ENCODE data around the gene FRMD3.

FRMD3 gene

GRCh38 chr9:83472764-83473163, 65.4 kb downstream of the FRMD3 start:
- no peak for DNase-seq (ENCODE audit: extremely low read depth, low read depth)
- no peak for TF ChIP-seq CTCF (IDR thresholded peaks at IDR 0.05; ENCODE audit: low read depth, low read length, missing control alignments)
- H3K4me3 ChIP-seq (replicated peaks; ENCODE audit: low read depth, low read length), result no peak overlapping the region

GRCh38 chr9:83472221-83472665, 66.0 kb downstream of the FRMD3 start:
- no peak overlapping the region for H3K4me3 ChIP-seq (replicated peaks; ENCODE audit: low read depth, low read length)
- no peak for DNase-seq (ENCODE audit: extremely low read depth, low read depth)
- TF ChIP-seq CTCF (IDR thresholded peaks at IDR 0.05; ENCODE audit: low read depth, low read length, missing control alignments), result no peak

- no peak for DNase-seq (ENCODE audit: extremely low read depth, low read depth)
- no peak overlapping the region for H3K4me3 ChIP-seq (replicated peaks; ENCODE audit: low read depth, low read length)
- no peak for TF ChIP-seq CTCF (IDR thresholded peaks at IDR 0.05; ENCODE audit: low read depth, low read length, missing control alignments)
Observed at GRCh38 chr9:83471241-83471640, 67.0 kb downstream of the FRMD3 start.

- H3K4me3 ChIP-seq (replicated peaks; ENCODE audit: low read depth, low read length), result no peak overlapping the region
- no peak for DNase-seq (ENCODE audit: extremely low read depth, low read depth)
- TF ChIP-seq CTCF (IDR thresholded peaks at IDR 0.05; ENCODE audit: low read depth, low read length, missing control alignments), result no peak
Observed at GRCh38 chr9:83469722-83470121, 68.5 kb downstream of the FRMD3 start.

- DNase-seq (ENCODE audit: extremely low read depth, low read depth), result no peak
- TF ChIP-seq CTCF (IDR thresholded peaks at IDR 0.05; ENCODE audit: low read depth, low read length, missing control alignments), result no peak
- H3K4me3 ChIP-seq (replicated peaks; ENCODE audit: low read depth, low read length), result no peak overlapping the region
Observed at GRCh38 chr9:83468821-83469220, 69.4 kb downstream of the FRMD3 start.

GRCh38 chr9:83466877-83467276, 71.3 kb downstream of the FRMD3 start:
- no peak overlapping the region for H3K4me3 ChIP-seq (replicated peaks; ENCODE audit: low read depth, low read length)
- TF ChIP-seq CTCF (IDR thresholded peaks at IDR 0.05; ENCODE audit: low read depth, low read length, missing control alignments), result no peak
- no peak for DNase-seq (ENCODE audit: extremely low read depth, low read depth)

GRCh38 chr9:83466351-83466750, 71.8 kb downstream of the FRMD3 start:
- no peak for TF ChIP-seq CTCF (IDR thresholded peaks at IDR 0.05; ENCODE audit: low read depth, low read length, missing control alignments)
- no peak for DNase-seq (ENCODE audit: extremely low read depth, low read depth)
- no peak overlapping the region for H3K4me3 ChIP-seq (replicated peaks; ENCODE audit: low read depth, low read length)

Measured in HFF-Myc (cell line).